Small intestine (tissue), 7 donors: ENCODE data around the gene HIF1AN. TPM values are rescaled to one million over a fixed set of nuclear protein-coding genes. Genes with fewer than 3 reads are reported as not detected.
A peak's percentile ranks its signal among the peaks of the same experiment; 100 is the strongest.

Experiments used
- DNase-seq, 2 donors: peaks; one replicate each; pipeline versions ENCODE4 v3.0.0 to v3.0.0-alpha.2; 2013
- FAIRE-seq: peaks from 2 replicates; lab custom pipeline; 2012; peaks lifted over from hg19 to GRCh38; lab: Jason Lieb, UNC
- H3K27ac ChIP-seq, 3 donors: one replicate each; pipeline ENCODE4 v1.5.1; 2013; ENCODE audit warnings: low read length in 2 of 3, mild to moderate bottlenecking in 2 of 3, control low read depth in 1 of 3, inconsistent platforms in 1 of 3, low read depth in 1 of 3, moderate library complexity in 1 of 3
- H3K27me3 ChIP-seq, 3 donors: one replicate each; pipeline ENCODE4 v1.6.1; 2013; ENCODE audit warnings: low read length in 3 of 3, inconsistent platforms in 1 of 3; ENCODE audit not compliant: control insufficient read depth in 3 of 3, insufficient read depth in 3 of 3
- H3K36me3 ChIP-seq, 3 donors: one replicate each; pipeline ENCODE4 v1.6.1; 2013; ENCODE audit warnings: low read length in 3 of 3, inconsistent platforms in 1 of 3, low read depth in 1 of 3, mild to moderate bottlenecking in 1 of 3, moderate library complexity in 1 of 3; ENCODE audit not compliant: control insufficient read depth in 3 of 3, insufficient read depth in 2 of 3
- H3K4me1 ChIP-seq, 3 donors: one replicate each; pipeline ENCODE4 v1.6.1; 2013; ENCODE audit warnings: low read length in 2 of 3, inconsistent platforms in 1 of 3, low read depth in 1 of 3, mild to moderate bottlenecking in 1 of 3, moderate library complexity in 1 of 3; ENCODE audit not compliant: control insufficient read depth in 3 of 3, insufficient read depth in 2 of 3
- H3K4me3 ChIP-seq, 3 donors: one replicate each; pipeline ENCODE4 v1.5.1; 2013; ENCODE audit warnings: low read length in 3 of 3, control low read depth in 1 of 3, inconsistent platforms in 1 of 3, low read depth in 1 of 3, mild to moderate bottlenecking in 1 of 3, moderate library complexity in 1 of 3
- H3K9me3 ChIP-seq, 2 donors: one replicate each; pipeline ENCODE4 v1.6.1; 2013; ENCODE audit warnings: low read depth in 1 of 2, low read length in 1 of 2; ENCODE audit not compliant: control insufficient read depth in 2 of 2, insufficient read depth in 1 of 2
- WGBS, 3 donors: extraction: QIAGEN DNeasy Blood & Tissue Kit; methylation state at CpG; one replicate each; pipeline ENCODE4 v1.1.7; 2013; 5-methylcytosine and 5-hydroxymethylcytosine counted together
- polyA plus RNA-seq, 4 donors: library from polyadenylated mRNA; stranded (reverse) in 3 of 4; unstranded in 1 of 4; fragments of 200-250 nt in 3 of 4; fragments of 120-200 nt in 1 of 4; gene quantifications; one replicate each; pipeline versions ENCODE4 v1.2.1 to v1.2.3, GENCODE V29; 2013
- donor health status: healthy with polysubstance abuse.
- donor health status: control.
- donor health status: control.
- donor health status: Bipolar disorder and iron deficiency.
- donor health status: healthy.

Gene HIF1AN
- polyA plus RNA-seq, 4 donors: 4.2 to 30.5 (median 6.3) TPM

DNA sequence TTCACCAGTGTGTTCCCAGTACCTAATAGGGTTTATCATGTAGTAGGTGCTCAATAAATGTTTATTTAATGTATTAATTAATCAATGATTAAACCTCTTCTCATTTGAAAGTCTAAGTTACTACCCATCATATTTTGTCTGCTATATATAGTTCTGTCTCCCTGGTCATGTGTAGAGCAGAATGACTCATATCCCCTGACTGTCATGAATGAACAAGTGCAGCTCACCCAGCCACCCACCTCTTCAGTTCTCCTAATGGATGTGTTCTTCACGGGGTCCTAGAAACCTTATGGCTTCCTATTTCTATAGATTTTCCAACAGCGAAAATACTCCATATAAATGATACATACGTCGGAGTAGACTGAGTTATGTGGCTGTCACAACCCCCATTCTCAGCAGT is 64.5 kb downstream of the HIF1AN start:
- Histone ChIP-seq H3K4me3 (no peak overlapping the region), H3K36me3 (no peaks in the 10 kb centered on the region), H3K27me3 (peaks cover 0 to 11% (median 3%) of the 10 kb centered on the region in 3 donors), H3K4me1 (no peaks in the 10 kb centered on the region), H3K9me3 (no peaks in the 10 kb centered on the region), H3K27ac (no peak overlapping the region)
- FAIRE-seq: no peak
- WGBS, 3 donors: 89 to 91% (median 90%) methylated on average over 4 of the region's 4 CpGs
- no peak for DNase-seq

DNA sequence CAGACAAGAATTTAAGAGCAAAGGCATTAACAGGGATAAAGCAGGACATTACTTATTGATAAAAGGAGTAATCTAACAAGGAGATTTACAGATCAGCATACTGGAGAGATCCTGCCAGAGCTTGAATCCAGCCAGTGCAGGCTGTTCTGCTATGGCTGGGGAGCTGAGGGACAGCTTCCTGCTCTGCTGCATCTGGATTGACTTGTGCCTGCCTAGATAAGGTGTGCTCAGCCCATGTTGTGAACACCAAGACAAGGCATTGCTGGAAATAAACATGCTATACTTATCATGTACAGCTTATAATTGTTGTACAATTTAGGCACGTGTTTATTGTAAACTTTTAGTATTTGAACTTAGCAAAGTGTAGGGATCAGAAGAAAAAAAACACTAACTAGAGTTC is 71.7 kb downstream of the HIF1AN start:
- Histone ChIP-seq H3K27me3 (peaks cover 0 to 12% (median 1%) of the 10 kb centered on the region in 3 donors), H3K4me3 (no peak overlapping the region), H3K4me1 (no peaks in the 10 kb centered on the region), H3K9me3 (no peaks in the 10 kb centered on the region), H3K36me3 (no peaks in the 10 kb centered on the region), H3K27ac (no peak overlapping the region)
- FAIRE-seq (no peak), DNase-seq (peak in 1 of 2 donors; percentile 8)
- WGBS, 3 donors: 16 to 53% (median 21%) methylated on average over 1 of the region's 1 CpG

Other genes with a start within 250 kb of the HIF1AN start
- 10 to 100 TPM; 33.3 to 47.6 (median 38.3) TPM for gene BLOC1S2, start 249.3 kb upstream of the HIF1AN start, polyA plus RNA-seq
- under 1 TPM in 3 of 4 donors, not detected in 1; 0.10 to 0.27 (median 0.19) TPM for gene PKD2L1, start 205.7 kb upstream of the HIF1AN start, polyA plus RNA-seq
- 100 to 1,000 TPM in 1 of 4 donors, 10 to 100 TPM in 3; 14.8 to 144 (median 22.2) TPM for gene SCD, start 188.7 kb upstream of the HIF1AN start, polyA plus RNA-seq
- under 1 TPM in 1 of 4 donors, not detected in 3; 0.10 TPM for gene WNT8B, start 72.9 kb upstream of the HIF1AN start, polyA plus RNA-seq
- gene SEC31B, start 16.1 kb upstream of the HIF1AN start, polyA plus RNA-seq: 10 to 100 TPM in 2 of 4 donors, 1 to 10 TPM in 2; 4.4 to 18.6 (median 10.3) TPM
- gene NDUFB8, start 6.1 kb upstream of the HIF1AN start, polyA plus RNA-seq: 100 to 1,000 TPM; 186 to 484 (median 406) TPM
- gene PAX2, start 209.6 kb downstream of the HIF1AN start, polyA plus RNA-seq: under 1 TPM in 1 of 4 donors, not detected in 3; 0.09 TPM